Muscle layer of colon (tissue), 2 donors: ENCODE results near the gene CDK19.

Source experiments
- H3K27ac ChIP-seq: one replicate; pipeline ENCODE4 v1.7.0; 2013; ENCODE audit warnings: low read depth, mild to moderate bottlenecking, low read length, moderate library complexity
- H3K27me3 ChIP-seq, 2 donors: one replicate each; pipeline ENCODE4 v1.7.0; 2013; ENCODE audit warnings: low read length in 2 of 2, mild to moderate bottlenecking in 2 of 2; ENCODE audit not compliant: insufficient read depth in 2 of 2, control insufficient read depth in 1 of 2
- H3K36me3 ChIP-seq: one replicate; pipeline ENCODE4 v1.7.0; 2013; ENCODE audit warnings: mild to moderate bottlenecking, low read length; ENCODE audit not compliant: insufficient read depth
- H3K4me1 ChIP-seq: one replicate; pipeline ENCODE4 v1.7.0; 2013; ENCODE audit warnings: mild to moderate bottlenecking, low read length; ENCODE audit not compliant: insufficient read depth
- H3K4me3 ChIP-seq, 2 donors: one replicate each; pipeline ENCODE4 v1.7.0; 2013; ENCODE audit warnings: low read length in 2 of 2, low read depth in 1 of 2, mild to moderate bottlenecking in 1 of 2, moderate library complexity in 1 of 2
- H3K9ac ChIP-seq: one replicate; pipeline ENCODE4 v1.7.0; 2013; ENCODE audit warnings: low read length
- H3K9me3 ChIP-seq: one replicate; pipeline ENCODE4 v1.7.0; 2013; ENCODE audit warnings: mild to moderate bottlenecking, low read length
- donor health status: abdominal sarcoma.
- donor health status: Adenocarcinoma of cecum.

CDK19 gene

DNA sequence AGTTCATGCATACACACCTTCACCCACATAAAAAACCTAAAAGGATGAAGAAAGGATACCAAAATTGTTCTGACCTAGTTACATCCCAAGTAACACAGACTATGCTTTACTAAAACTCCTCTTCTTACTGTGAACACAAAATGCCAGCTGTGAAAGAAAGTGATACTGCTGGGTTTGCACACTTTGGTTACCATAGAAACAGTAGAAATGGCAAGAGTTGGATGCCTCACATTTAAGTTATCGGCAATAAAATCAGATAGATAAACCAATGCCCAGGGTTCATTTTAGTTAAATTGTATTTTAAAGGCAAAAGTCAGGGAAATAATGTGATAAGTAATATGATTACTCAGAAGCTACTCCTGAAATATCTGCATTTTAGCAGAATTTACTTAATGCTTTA, 161.9 kb downstream of the CDK19 start:
- Histone ChIP-seq H3K9ac (no peak overlapping the region), H3K36me3 (no peaks in the 10 kb centered on the region)

DNA sequence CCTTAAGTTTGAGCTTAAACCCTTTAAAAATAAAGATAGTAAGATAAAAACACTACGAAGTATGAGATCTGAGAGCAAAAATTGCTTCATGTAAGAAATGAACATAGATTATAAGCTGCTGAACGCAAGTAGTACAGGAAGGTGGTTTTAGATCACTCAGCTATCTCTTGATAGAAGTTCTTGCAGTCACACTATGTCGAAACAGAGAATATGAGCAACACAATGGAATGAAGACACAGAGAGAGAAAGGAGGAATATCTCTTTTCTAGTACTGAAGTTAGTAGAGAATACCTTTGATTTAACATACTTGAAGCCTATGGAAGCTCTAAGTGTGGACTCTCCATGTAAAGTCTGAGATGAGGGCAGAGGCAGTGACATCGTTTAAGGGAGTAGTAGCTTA, 162.7 kb downstream of the CDK19 start:
- H3K27me3 ChIP-seq, result no peaks in the 10 kb centered on the region
- H3K27ac ChIP-seq, result no peak overlapping the region
- H3K9ac ChIP-seq, result no peak overlapping the region
- H3K4me3 ChIP-seq, result no peak overlapping the region
- no peaks in the 10 kb centered on the region for H3K9me3 ChIP-seq
- no peaks in the 10 kb centered on the region for H3K36me3 ChIP-seq
- no peaks in the 10 kb centered on the region for H3K4me1 ChIP-seq

More for the DNA sequence above, 161.9 kb downstream of the CDK19 start:
- Histone ChIP-seq H3K9me3 (no peaks in the 10 kb centered on the region), H3K27me3 (no peaks in the 10 kb centered on the region), H3K27ac (no peak overlapping the region), H3K4me3 (no peak overlapping the region), H3K4me1 (no peaks in the 10 kb centered on the region)

DNA sequence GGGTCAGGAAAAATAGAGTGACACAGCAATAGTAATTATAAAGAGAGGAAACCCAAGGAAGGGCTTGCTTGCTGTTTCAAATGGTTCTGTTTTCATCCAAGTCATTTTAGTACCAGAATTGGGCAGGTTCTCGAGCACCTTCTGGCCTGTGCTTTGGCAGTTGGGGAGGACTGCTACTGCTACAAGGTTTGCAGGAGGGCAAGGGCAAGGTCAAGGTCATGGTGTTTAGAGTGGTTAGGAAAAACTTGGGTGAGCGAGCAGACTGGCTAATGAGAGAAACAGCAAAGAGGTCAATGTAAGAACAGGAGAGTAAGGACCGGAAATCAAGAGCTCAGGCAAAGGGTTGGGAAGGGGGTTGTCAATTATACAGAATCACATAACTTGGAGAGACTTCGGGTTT, 164.5 kb downstream of the CDK19 start:
- H3K36me3 ChIP-seq, result no peaks in the 10 kb centered on the region
- H3K9ac ChIP-seq, result no peak overlapping the region
- H3K9me3 ChIP-seq, result no peaks in the 10 kb centered on the region
- H3K4me3 ChIP-seq, result no peak overlapping the region
- H3K27ac ChIP-seq, result no peak overlapping the region
- no peaks in the 10 kb centered on the region for H3K4me1 ChIP-seq
- H3K27me3 ChIP-seq, result no peaks in the 10 kb centered on the region

DNA sequence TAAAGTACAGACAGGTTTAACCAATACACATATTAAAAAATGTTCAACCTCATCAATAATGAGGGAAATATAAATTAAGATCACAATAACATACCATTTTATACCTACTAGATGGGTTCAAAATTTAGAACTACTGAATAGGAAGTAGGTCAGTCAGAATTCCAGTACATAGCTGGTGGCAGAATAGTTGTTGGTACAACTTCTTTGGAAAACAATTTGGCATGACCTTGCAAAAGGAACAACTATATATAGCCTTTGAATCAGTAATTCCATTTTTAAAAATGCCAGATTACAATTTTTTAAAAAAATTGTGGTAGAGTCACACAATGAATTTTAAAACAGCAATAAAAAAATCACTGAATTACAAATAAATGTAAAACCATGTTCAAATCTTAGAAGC, 165.6 kb downstream of the CDK19 start:
- Histone ChIP-seq H3K9me3 (no peaks in the 10 kb centered on the region), H3K27ac (no peak overlapping the region), H3K4me3 (no peak overlapping the region), H3K36me3 (no peaks in the 10 kb centered on the region), H3K4me1 (no peaks in the 10 kb centered on the region), H3K27me3 (no peaks in the 10 kb centered on the region), H3K9ac (no peak overlapping the region)

DNA sequence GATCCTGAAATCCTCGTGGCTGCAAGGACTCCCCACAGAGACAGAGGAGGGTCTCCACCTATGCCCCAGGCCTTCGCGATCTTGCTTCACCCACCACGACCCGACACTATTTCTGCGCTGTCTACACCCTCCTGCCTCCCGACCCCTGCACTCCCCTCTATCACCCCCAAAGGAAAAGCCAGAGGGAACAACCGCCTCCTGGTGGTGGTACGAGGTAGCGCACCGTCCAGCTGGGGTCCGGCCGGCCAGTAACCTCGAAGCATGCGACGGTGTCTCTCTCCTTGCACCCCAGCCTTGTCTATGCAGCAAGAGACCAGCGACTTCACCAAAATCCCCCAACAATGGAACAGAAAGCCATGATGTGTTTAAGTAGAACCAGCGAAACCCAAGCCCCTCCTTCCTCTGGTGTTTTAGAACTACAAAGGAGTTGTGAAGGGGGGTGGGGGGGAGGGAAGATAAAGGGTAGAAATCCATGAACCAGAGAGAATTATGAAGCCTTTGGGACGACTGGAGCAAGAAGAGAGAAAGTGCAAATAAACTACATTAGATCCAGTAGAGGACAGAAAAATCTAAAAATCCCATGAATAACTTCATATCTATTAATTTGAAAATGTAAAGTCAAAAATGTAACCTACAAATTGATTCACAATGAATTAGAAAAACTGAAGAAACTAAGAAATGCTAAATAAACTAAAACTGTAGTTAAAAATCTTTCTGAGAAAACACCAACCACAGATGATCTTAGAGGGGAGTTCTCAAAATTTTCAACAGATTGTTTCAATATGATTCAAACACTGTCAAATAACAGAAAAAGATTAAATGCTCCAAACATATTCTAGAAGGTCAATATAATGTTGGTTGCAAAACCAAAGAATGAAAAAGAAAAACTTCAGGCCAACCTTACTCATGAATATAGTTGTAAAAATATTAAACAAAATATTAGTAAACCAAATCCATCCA, 168.0 kb downstream of the CDK19 start:
- Histone ChIP-seq H3K9me3 (no peaks in the 10 kb centered on the region), H3K4me1 (no peaks in the 10 kb centered on the region), H3K27ac (no peak overlapping the region), H3K36me3 (no peaks in the 10 kb centered on the region), H3K9ac (no peak overlapping the region), H3K4me3 (no peak overlapping the region), H3K27me3 (no peaks in the 10 kb centered on the region)

DNA sequence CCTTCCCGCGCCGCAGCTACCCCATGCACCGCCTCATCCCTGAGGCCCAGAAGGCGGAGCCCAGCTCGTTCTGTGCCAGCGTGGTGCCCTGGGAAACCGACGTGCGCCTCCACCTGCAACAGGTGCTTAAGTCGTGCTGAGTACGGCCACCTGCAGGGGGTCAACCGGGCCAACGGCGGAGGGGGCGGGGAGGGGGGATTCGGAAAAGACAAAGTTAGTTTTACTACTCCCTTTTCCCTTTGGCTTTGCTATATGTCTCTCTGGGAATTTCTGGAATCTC, 168.9 kb downstream of the CDK19 start:
- no peaks in the 10 kb centered on the region for H3K9me3 ChIP-seq
- no peak overlapping the region for H3K9ac ChIP-seq
- H3K4me1 ChIP-seq, result no peaks in the 10 kb centered on the region
- no peak overlapping the region for H3K27ac ChIP-seq
- no peak overlapping the region for H3K4me3 ChIP-seq
- no peaks in the 10 kb centered on the region for H3K27me3 ChIP-seq
- H3K36me3 ChIP-seq, result no peaks in the 10 kb centered on the region

DNA sequence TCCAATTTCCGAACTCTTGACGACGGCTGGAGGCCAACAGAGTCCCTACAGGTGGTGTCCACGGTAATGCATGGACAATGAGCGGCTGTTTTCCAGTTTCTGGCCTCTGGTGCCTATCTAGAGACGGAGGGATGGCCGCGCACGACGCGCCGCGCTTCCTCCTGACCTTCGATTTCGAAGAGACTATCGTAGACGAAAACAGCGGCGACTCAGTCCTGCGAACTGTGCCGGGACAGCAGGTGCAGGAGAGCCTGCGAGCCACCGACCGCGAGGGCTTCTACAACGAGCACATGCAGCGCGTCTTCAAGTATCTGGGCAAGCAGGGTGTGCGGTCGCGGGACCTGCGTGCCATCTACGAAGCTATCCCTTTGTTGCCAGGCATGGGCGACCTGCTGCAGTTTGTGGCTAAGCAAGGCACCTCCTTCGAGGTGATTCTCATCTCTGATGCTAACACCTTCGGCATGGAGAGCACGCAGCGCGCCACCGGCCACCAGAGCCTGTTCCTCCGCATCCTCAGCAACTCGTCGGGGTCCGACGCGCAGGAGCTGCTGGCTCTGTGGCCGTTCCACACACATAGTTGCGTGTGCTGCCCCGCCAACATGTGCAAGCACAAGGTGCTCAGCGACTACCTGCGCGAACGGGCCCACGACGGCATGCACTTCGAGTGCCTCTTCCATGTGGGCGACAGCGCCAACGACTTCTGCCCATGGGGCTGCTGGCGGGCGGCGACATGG, 169.4 kb downstream of the CDK19 start:
- Histone ChIP-seq H3K9ac (no peak overlapping the region), H3K27ac (no peak overlapping the region), H3K4me3 (no peak overlapping the region), H3K36me3 (no peaks in the 10 kb centered on the region), H3K9me3 (no peaks in the 10 kb centered on the region), H3K27me3 (no peaks in the 10 kb centered on the region), H3K4me1 (no peaks in the 10 kb centered on the region)

DNA sequence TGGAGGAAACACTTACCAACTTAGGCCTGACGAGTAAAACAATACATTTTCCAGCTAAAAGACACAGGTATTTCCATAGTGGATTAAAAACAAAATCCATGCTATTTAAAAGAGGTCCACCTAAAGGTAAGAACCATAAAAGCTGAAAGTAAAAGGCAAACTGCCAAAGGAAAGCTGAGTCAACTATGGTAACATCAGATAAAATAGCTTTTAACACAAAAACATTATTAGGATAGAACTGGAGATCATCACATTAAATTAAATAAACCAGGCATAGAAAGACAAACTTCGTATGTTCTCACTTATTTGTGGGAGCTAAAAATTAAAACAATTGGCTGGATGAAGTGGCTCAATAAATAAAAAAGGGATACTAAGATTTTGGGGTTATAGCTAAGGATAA, 172.1 kb downstream of the CDK19 start:
- no peaks in the 10 kb centered on the region for H3K9me3 ChIP-seq
- H3K4me3 ChIP-seq, result no peak overlapping the region
- H3K27me3 ChIP-seq, result no peaks in the 10 kb centered on the region

DNA sequence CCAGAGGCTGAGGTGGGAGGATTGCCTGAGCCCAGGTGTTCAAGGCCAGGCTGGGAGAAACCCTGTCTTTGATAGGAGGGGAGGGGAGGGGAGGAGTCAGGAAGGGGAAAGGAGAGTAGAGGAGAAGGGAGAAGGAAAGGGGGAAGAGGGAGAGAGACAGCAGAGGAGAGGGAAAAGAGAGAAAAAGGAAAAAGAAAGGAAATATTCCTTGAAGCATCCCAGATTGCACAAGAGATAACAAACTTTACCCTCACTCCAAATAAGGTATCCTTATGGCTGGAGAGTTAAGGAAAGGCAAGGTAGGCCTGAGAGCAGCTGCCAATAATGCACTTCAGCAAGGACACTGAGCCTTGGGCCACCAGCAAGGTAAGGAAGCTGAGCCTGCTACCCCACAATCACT, 172.6 kb downstream of the CDK19 start:
- H3K36me3 ChIP-seq, result no peaks in the 10 kb centered on the region
- H3K27ac ChIP-seq, result no peak overlapping the region
- no peaks in the 10 kb centered on the region for H3K4me1 ChIP-seq

More for the DNA sequence above, 172.1 kb downstream of the CDK19 start:
- no peak overlapping the region for H3K27ac ChIP-seq
- no peak overlapping the region for H3K9ac ChIP-seq
- H3K4me1 ChIP-seq, result no peaks in the 10 kb centered on the region
- no peaks in the 10 kb centered on the region for H3K36me3 ChIP-seq

DNA sequence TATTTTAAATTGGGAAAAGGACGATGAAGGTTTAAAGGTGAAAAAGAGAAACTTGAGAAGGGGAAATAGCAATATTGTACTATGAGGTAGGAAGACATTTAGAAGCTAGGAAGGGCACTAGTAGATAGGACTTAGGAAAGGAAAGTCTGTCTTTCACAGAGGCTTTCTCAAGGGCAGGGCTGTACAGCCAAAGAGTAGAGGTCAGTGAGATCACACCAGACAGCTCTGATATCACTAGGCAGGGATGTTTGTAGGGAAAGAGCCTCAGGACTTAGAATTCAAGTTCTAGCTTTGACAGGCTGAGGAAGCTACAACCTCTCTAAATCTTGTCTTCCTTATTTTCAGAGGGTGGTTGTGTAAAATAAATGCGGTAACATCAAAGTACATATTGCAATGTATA, 178.5 kb downstream of the CDK19 start:
- H3K9me3 ChIP-seq, result no peaks in the 10 kb centered on the region
- no peak overlapping the region for H3K4me3 ChIP-seq
- H3K27ac ChIP-seq, result no peak overlapping the region
- no peaks in the 10 kb centered on the region for H3K4me1 ChIP-seq
- H3K36me3 ChIP-seq, result no peaks in the 10 kb centered on the region
- no peaks in the 10 kb centered on the region for H3K27me3 ChIP-seq
- H3K9ac ChIP-seq, result no peak overlapping the region

More for the DNA sequence above, 172.6 kb downstream of the CDK19 start:
- Histone ChIP-seq H3K27me3 (no peaks in the 10 kb centered on the region), H3K4me3 (no peak overlapping the region), H3K9me3 (no peaks in the 10 kb centered on the region), H3K9ac (no peak overlapping the region)

DNA sequence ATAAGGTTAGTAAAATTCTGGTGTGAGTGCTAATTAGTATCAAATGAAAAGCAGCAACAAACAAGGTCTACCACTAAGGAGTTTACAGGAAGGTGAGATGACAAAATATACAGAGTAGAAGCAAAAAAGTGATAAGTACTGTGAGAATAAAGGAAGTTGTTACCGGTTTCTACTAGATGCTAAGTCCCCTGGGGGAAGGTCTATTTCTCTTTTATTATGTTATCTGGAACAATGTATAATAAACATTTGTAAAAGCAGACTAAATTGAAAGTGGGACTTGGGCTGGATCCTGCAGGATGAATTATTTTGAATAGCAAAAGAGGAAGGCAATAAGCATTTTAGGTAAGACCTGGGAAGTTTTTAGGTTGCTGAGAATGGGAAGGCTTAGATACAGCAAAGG, 180.2 kb downstream of the CDK19 start:
- Histone ChIP-seq H3K9me3 (no peaks in the 10 kb centered on the region), H3K36me3 (no peaks in the 10 kb centered on the region), H3K4me3 (no peak overlapping the region), H3K27ac (no peak overlapping the region), H3K9ac (no peak overlapping the region), H3K4me1 (no peaks in the 10 kb centered on the region), H3K27me3 (no peaks in the 10 kb centered on the region)
